Activated naive CD4-positive, alpha-beta T cell treated with anti-CD3 and anti-CD28 coated beads for 36 hours (primary cell): ENCODE data around the gene TGFBR1. TPM values are rescaled to one million over a fixed set of nuclear protein-coding genes. Genes with fewer than 3 reads are reported as not detected.

Experiments used
- CTCF ChIA-PET: fragments of 350-600 bp; sonication (Branson Sonifier 250); formaldehyde crosslinking; loops from one replicate; lab custom pipeline; 2021; ENCODE audit warnings: antibody characterized with exemption; lab: Charles Lee
- DNase-seq: peaks from one replicate; pipeline ENCODE4 v3.0.0-alpha.2; 2020
- H3K27ac Mint-ChIP-seq: one replicate; pipeline ENCODE4 v1.8.0; 2021; ENCODE audit warnings: mild to moderate bottlenecking, mixed read lengths
- H3K27me3 Mint-ChIP-seq: one replicate; pipeline ENCODE4 v1.8.0; 2021; ENCODE audit warnings: low read depth, mixed read lengths
- H3K36me3 Mint-ChIP-seq: one replicate; pipeline ENCODE4 v1.8.0; 2021; ENCODE audit warnings: low read depth, mixed read lengths
- H3K4me1 Mint-ChIP-seq: one replicate; pipeline ENCODE4 v1.8.0; 2021; ENCODE audit warnings: low read depth, mixed read lengths
- H3K4me3 Mint-ChIP-seq: one replicate; pipeline ENCODE4 v1.8.0; 2021; ENCODE audit warnings: mild to moderate bottlenecking, moderate library complexity, mixed read lengths
- H3K9me3 Mint-ChIP-seq: one replicate; pipeline ENCODE4 v1.8.0; 2021; ENCODE audit warnings: mixed read lengths
- intact Hi-C: fragments of 100-400 bp; cut with micrococcal nuclease; formaldehyde crosslinking; loops from one replicate; pipeline ENCODE4 v1.15.1; 2023
- total RNA-seq, 2 experiments: library from RNA; stranded (reverse); gene quantifications; one replicate each; pipeline ENCODE4 v1.2.3, GENCODE V29; 2021

Gene TGFBR1
- total RNA-seq, 2 experiments from 2014 or later = 13.7 to 16.9 TPM

DNA sequence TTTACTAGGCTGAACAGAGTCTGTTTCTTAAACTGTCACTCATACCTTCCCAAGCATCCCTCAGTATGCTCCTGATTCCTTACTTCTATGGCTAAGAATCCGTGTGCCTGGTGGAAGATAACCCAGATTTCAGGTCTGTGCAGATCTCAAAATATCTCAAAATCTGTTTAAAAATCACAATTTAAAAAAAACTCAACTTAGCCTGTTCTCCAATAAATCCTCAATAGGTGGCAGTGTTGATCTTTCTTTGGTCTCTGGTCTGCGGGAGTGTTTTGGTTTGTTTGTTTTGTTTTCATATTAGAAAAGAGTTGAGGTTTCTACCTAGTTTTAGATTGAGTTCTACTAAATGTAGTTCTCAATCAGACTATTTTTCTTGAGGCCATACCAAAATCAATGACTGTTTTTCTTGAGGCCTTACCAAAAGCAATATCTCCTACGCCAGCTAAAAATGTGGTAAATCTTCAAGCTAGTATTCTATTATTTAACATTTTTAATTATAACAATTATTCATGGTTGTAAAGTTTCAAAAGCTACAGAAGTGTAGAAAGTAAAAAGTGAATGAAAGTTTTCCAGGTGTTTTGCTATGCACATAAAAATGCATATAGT is 57.9 kb downstream of the TGFBR1 start:
- no peaks in the 10 kb centered on the region for H3K9me3 Mint-ChIP-seq
- H3K27ac Mint-ChIP-seq = no peak overlapping the region
- DNase-seq = no peak
- H3K4me3 Mint-ChIP-seq = no peak overlapping the region
- H3K4me1 Mint-ChIP-seq = peaks cover 15% of the 10 kb centered on the region
- no peaks in the 10 kb centered on the region for H3K36me3 Mint-ChIP-seq
- intact Hi-C loops = loop anchor here (1.0 to 5.0 kb wide), 5 partner anchors 103 to 1274 kb away; no protein-coding TSS in a partner anchor
- H3K27me3 Mint-ChIP-seq = peaks cover 12% of the 10 kb centered on the region
- CTCF ChIA-PET = interaction anchor here (0.7 to 4.0 kb wide), 7 partner anchors 9 to 103 kb away, joined by 3 to 32 read pairs (median 4); no protein-coding TSS in a partner anchor

- Mint-ChIP-seq H3K27ac (no peak overlapping the region), H3K4me3 (no peak overlapping the region), H3K4me1 (peaks cover 21% of the 10 kb centered on the region), H3K27me3 (peaks cover 6% of the 10 kb centered on the region), H3K36me3 (no peaks in the 10 kb centered on the region), H3K9me3 (no peaks in the 10 kb centered on the region)
- no peak for DNase-seq
- intact Hi-C loops = no loop called here
- CTCF ChIA-PET = interaction anchor here (2.0 kb wide), 1 partner anchor 16 kb away, joined by 6 read pairs; no protein-coding TSS in a partner anchor
Measured at GRCh38 chr9:99166149-99166548, 61.2 kb downstream of the TGFBR1 start.

DNA sequence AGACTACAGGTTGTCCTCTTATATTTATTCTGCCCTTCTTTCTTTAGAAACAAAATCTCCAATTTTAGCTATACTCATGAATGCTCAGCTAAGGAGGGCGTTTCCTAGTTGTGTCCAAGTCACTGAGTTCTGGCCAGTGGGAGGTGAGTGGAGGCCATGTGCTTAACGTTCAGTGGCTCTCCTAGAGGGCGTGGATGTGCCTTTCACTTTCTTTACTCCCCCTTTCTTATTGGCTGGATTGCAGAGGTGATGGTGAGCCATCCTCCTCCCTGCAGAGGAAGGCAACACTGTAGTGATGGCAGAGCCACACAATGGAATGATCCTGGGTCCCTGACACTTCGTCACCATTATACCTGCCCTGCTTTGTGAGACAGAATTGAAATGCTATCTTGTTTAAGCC is 62.2 kb downstream of the TGFBR1 start:
- Mint-ChIP-seq H3K9me3 (no peaks in the 10 kb centered on the region), H3K27me3 (peaks cover 6% of the 10 kb centered on the region), H3K4me1 (peaks cover 21% of the 10 kb centered on the region), H3K36me3 (no peaks in the 10 kb centered on the region), H3K27ac (no peak overlapping the region), H3K4me3 (no peak overlapping the region)
- intact Hi-C loops = no loop called here
- DNase-seq = no peak
- CTCF ChIA-PET = interaction anchor here (1.8 to 2.0 kb wide), 3 partner anchors 17 to 98 kb away, joined by 6 to 7 read pairs (median 7); no protein-coding TSS in a partner anchor

GRCh38 chr9:99167694-99168093 is 62.8 kb downstream of the TGFBR1 start:
- Mint-ChIP-seq H3K27me3 (peaks cover 4% of the 10 kb centered on the region), H3K9me3 (no peaks in the 10 kb centered on the region), H3K4me1 (peaks cover 19% of the 10 kb centered on the region), H3K36me3 (no peaks in the 10 kb centered on the region), H3K4me3 (no peak overlapping the region), H3K27ac (no peak overlapping the region)
- DNase-seq = no peak
- CTCF ChIA-PET = interaction anchor here (1.8 to 2.0 kb wide), 3 partner anchors 17 to 98 kb away, joined by 6 to 7 read pairs (median 7); no protein-coding TSS in a partner anchor
- intact Hi-C loops = no loop called here

DNA sequence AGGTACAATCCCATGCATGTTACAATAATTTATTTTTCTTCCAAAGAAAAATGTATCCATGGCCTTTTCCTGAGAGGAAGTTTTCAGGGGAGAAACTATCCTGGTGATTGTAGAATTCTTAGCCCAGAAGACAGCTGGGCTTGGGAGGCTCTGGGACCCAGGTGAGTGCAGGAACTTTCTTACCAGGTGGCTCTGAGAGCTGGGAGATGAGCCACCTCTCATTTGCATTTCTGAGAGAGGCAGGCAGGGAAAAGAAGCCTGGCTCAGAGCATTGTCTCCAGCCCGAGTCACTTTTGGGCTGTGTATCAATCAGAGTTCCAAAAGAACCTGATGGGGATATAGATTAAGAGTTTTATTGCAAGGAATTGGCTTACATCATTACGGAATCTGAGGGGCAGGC is 64.2 kb downstream of the TGFBR1 start:
- CTCF ChIA-PET = no interaction called here

DNA sequence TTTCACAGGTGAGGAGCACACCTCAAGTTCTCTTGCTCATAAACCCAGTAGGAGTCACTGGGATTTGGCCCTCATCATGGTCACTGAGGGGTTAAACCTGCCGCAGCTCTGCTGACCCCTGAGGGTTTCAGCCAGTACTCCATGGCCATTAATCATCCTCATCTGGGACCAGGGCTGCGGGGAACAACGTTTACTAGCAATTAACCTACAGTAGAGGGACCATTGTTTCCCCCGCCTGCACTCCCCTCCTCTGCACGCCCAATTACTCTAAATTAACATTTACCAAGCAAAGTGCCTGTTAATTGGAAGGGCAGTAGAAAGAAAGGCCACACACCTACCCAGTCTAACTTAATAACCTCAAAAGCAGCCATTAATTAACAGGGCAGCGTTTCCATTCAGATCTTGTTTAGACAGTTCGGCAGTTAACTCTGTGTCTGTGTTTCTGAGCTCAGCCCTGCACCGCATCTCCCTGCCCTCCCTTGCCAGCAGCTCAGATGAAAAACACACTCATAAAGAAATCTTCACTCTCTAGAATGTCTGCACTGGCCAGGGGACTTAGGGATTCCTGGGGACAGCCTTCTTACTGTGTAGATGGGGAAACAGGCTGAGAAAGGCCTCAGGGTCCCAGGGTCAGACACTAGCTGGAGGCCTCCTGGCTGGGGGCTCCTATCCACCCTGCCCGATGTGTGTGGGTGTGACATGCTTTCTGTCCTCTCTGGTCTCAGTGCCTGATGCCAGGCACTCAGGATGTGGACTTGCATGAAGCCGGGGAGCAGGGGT is 65.3 kb downstream of the TGFBR1 start:
- peaks cover 18% of the 10 kb centered on the region for H3K4me1 Mint-ChIP-seq
- no peak for DNase-seq
- no peak overlapping the region for H3K4me3 Mint-ChIP-seq
- H3K27ac Mint-ChIP-seq = no peak overlapping the region
- no peaks in the 10 kb centered on the region for H3K36me3 Mint-ChIP-seq
- peaks cover 3% of the 10 kb centered on the region for H3K27me3 Mint-ChIP-seq
- no peaks in the 10 kb centered on the region for H3K9me3 Mint-ChIP-seq
- CTCF ChIA-PET = interaction anchor here (0.5 kb wide), 1 partner anchor 157 kb away, joined by 3 read pairs; no protein-coding TSS in a partner anchor
- intact Hi-C loops = no loop called here

More for the DNA sequence above, 64.2 kb downstream of the TGFBR1 start:
- peaks cover 3% of the 10 kb centered on the region for H3K27me3 Mint-ChIP-seq
- DNase-seq = no peak
- no peak overlapping the region for H3K4me3 Mint-ChIP-seq
- H3K36me3 Mint-ChIP-seq = no peaks in the 10 kb centered on the region
- no peak overlapping the region for H3K27ac Mint-ChIP-seq
- no peaks in the 10 kb centered on the region for H3K9me3 Mint-ChIP-seq
- intact Hi-C loops = no loop called here
- H3K4me1 Mint-ChIP-seq = peaks cover 18% of the 10 kb centered on the region

DNA sequence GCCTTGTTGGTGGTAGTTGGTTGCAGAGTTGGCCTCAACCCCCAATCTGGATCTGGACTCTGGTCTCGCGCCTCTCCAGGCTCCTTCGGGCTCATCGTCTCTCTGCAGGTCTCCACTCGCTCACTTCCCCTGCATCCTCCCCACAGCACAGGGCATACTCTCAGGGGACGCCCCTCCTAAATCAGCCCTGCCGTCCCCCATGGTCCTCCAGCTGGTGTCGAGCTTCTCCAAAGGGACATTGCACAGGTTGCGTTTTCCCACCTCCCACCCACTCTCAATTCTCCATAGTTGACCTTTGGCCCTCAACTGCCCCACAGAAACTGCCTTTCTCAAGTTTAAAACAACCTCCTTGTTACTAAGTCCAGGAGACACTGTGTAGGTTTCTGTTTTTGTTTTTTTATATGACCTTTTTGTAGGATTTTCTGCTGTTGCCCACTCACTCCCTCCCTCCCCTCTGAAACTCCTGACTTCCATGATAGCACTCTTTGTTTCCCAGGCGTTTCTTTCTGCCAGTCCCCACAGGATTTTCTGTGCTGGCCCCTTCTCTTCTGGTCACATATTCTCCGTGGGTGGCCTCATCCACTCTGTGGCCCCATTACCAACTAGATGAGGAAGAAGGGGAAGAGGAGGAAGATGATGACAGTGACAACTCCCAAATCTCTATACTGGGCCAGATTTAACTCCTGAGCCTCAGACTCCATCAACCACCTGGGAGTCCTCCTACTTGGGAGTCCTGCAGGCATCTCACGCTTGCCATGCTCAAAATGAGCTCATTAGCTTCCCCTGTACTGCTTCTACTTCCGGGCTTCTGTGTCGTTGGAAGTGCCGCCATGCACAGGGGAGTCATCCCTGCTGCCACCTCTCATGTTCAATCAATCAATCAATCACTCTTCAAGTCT is 66.6 kb downstream of the TGFBR1 start:
- no peaks in the 10 kb centered on the region for H3K36me3 Mint-ChIP-seq
- CTCF ChIA-PET = interaction anchor here (1.5 to 3.6 kb wide), 4 partner anchors 8 to 31 kb away, joined by 5 to 18 read pairs (median 7); no protein-coding TSS in a partner anchor
- H3K27me3 Mint-ChIP-seq = no peaks in the 10 kb centered on the region
- H3K4me1 Mint-ChIP-seq = peaks cover 17% of the 10 kb centered on the region
- H3K4me3 Mint-ChIP-seq = no peak overlapping the region
- H3K9me3 Mint-ChIP-seq = no peaks in the 10 kb centered on the region
- H3K27ac Mint-ChIP-seq = no peak overlapping the region
- no peak for DNase-seq
- intact Hi-C loops = no loop called here

DNA sequence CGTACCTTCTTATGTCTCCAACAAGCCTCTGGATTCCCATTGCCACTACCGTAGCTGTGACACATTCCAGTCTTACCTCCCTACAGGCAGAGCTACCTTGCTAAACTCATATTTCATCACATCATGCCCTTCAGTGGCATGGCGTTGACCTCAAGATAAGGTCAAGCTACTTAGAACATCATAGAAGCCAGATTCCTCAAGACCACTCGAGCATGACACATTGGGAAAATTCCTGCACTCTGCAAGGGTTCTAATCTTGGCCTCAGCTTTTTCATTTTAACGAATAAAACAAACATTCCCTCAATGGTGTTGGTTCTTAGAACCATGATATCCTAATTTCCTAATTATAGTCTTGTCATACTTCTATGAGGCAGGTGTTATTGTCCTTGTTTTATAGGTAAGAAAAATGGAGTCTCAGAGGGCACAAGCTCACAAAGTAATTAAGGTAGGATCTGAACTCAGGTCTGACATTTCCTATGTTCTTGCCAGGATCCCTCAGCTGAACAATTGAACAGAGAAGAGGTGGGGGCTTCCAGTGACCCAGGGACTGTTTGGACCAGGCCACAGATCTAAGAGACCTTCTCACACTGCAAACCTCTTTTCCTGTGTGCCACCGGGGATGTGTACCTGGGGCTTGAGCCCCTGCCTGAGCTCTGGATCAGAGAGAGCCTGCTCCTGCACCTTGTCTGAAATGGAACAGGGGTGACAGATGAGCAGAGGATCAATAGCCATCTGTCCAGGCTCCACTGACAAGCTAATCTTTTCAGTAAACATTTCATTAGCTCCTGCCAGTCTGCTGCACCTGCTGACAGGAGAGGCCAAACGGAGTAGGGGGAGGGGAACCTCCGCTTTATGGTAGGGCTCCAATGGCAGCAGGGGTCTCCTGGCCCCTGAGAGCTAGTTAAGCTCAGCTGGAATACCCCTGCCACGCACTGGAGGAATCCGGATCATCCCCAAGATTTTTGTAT is 67.5 kb downstream of the TGFBR1 start:
- Mint-ChIP-seq H3K4me1 (peaks cover 13% of the 10 kb centered on the region), H3K27me3 (no peaks in the 10 kb centered on the region), H3K27ac (no peak overlapping the region), H3K36me3 (no peaks in the 10 kb centered on the region), H3K9me3 (no peaks in the 10 kb centered on the region), H3K4me3 (no peak overlapping the region)
- CTCF ChIA-PET = interaction anchor here (1.1 to 3.6 kb wide), 6 partner anchors 9 to 197 kb away, joined by 3 to 18 read pairs (median 6); no protein-coding TSS in a partner anchor
- no peak for DNase-seq
- intact Hi-C loops = no loop called here

GRCh38 chr9:99173570-99174504 is 68.9 kb downstream of the TGFBR1 start:
- H3K9me3 Mint-ChIP-seq = no peaks in the 10 kb centered on the region
- no peak for DNase-seq
- intact Hi-C loops = no loop called here
- CTCF ChIA-PET = interaction anchor here (1.6 to 3.6 kb wide), 2 partner anchors 11 to 34 kb away, joined by 6 to 18 read pairs; no protein-coding TSS in a partner anchor
- H3K27me3 Mint-ChIP-seq = no peaks in the 10 kb centered on the region
- peaks cover 2% of the 10 kb centered on the region for H3K4me1 Mint-ChIP-seq
- H3K27ac Mint-ChIP-seq = no peak overlapping the region
- H3K4me3 Mint-ChIP-seq = no peak overlapping the region
- H3K36me3 Mint-ChIP-seq = no peaks in the 10 kb centered on the region

- no peaks in the 10 kb centered on the region for H3K9me3 Mint-ChIP-seq
- H3K27ac Mint-ChIP-seq = no peak overlapping the region
- H3K4me3 Mint-ChIP-seq = no peak overlapping the region
- intact Hi-C loops = no loop called here
- CTCF ChIA-PET = interaction anchor here (0.6 to 1.7 kb wide), 4 partner anchors 8 to 1115 kb away, joined by 3 to 8 read pairs (median 4); no protein-coding TSS in a partner anchor
- H3K4me1 Mint-ChIP-seq = peaks cover 18% of the 10 kb centered on the region
- H3K27me3 Mint-ChIP-seq = no peaks in the 10 kb centered on the region
- no peaks in the 10 kb centered on the region for H3K36me3 Mint-ChIP-seq
- no peak for DNase-seq
Measured at GRCh38 chr9:99176527-99177013, 71.7 kb downstream of the TGFBR1 start.
